MCF 10A (cell line): ENCODE results near the gene IQCM. TPM values are rescaled to one million over a fixed set of nuclear protein-coding genes. Genes with fewer than 3 reads are reported as not detected.

Experiments
- BruUV-seq: library from RNA; stranded (reverse); fragments of 400-500 nt; replicated peaks from 2 replicates; lab custom pipeline; 2021; lab: Mats Ljungman, UMichigan
- CTCF ChIA-PET: fragments of 300-600 bp; sonication (Branson Sonifier 250); formaldehyde crosslinking; extraction: SDS; loops from one replicate; lab custom pipeline; 2021; ENCODE audit warnings: antibody characterized with exemption, inconsistent platforms; lab: Yijun Ruan, JAX
- POLR2A ChIA-PET: fragments of 300-600, 350-650 bp; sonication (Branson Sonifier 250); formaldehyde crosslinking; extraction: SDS; loops from one replicate; lab custom pipeline; 2020; ENCODE audit warnings: antibody characterized with exemption, inconsistent platforms; lab: Yijun Ruan, JAX
- DNase-seq: peaks from one replicate; pipeline ENCODE4 v3.0.0-alpha.2; 2018; ENCODE audit not compliant: unreplicated experiment
- H3K27ac Mint-ChIP-seq: one replicate; pipeline ENCODE4 v1.8.0; 2022; ENCODE audit warnings: mild to moderate bottlenecking, low read depth, mixed read lengths; ENCODE audit not compliant: unreplicated experiment
- H3K27me3 Mint-ChIP-seq: one replicate; pipeline ENCODE4 v1.8.0; 2022; ENCODE audit warnings: mixed read lengths; ENCODE audit not compliant: insufficient read depth, unreplicated experiment
- H3K36me3 Mint-ChIP-seq: one replicate; pipeline ENCODE4 v1.8.0; 2022; ENCODE audit warnings: mild to moderate bottlenecking, moderate library complexity, mixed read lengths; ENCODE audit not compliant: insufficient read depth, unreplicated experiment
- H3K4me1 Mint-ChIP-seq: one replicate; pipeline ENCODE4 v1.8.0; 2022; ENCODE audit warnings: mixed read lengths; ENCODE audit not compliant: insufficient read depth, unreplicated experiment
- H3K4me3 Mint-ChIP-seq: one replicate; pipeline ENCODE4 v1.8.0; 2022; ENCODE audit warnings: mild to moderate bottlenecking, moderate library complexity, mixed read lengths; ENCODE audit not compliant: unreplicated experiment
- H3K9me3 Mint-ChIP-seq: one replicate; pipeline ENCODE4 v1.8.0; 2022; ENCODE audit warnings: mixed read lengths; ENCODE audit not compliant: unreplicated experiment
- CTCF ChIP-seq: fragments of 200-600 bp; IDR thresholded peaks from one replicate; pipeline ENCODE4 v1.8.0; 2022; ENCODE audit warnings: antibody characterized with exemption, mild to moderate bottlenecking; ENCODE audit not compliant: unreplicated experiment
- intact Hi-C: fragments of 100-400 bp; cut with micrococcal nuclease; formaldehyde crosslinking; loops from 2 replicates; pipeline ENCODE4 v1.14.1; 2022
- total RNA-seq: library from RNA; stranded (reverse); gene quantifications from 2 replicates; pipeline ENCODE4 v1.2.3, GENCODE V29; 2022

The IQCM gene
- total RNA-seq, 1 experiment from 2014 or later: not detected

DNA sequence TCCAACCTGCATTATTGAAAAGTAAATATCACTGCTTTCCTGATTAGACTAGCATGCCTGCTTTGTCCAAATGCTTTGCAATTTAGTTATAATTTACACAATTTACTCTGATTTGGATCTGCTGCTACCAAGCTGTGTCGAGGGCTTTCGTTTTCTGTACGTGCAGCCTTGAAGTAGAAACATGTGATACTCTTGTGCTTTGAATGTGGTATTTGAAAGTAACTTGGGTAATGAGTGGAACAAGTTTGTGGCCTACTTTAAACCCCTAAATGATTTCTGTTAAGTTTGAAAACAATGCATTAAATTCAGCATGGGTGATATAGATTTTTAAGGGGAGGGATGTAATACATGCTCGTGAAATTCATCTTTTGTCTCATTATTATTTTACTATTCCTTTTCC, 240.7 kb downstream of the IQCM start:
- H3K9me3 Mint-ChIP-seq: no peaks in the 10 kb centered on the region
- H3K4me3 Mint-ChIP-seq: no peak overlapping the region
- CTCF ChIA-PET: no interaction called here
- no peaks in the 10 kb centered on the region for H3K27me3 Mint-ChIP-seq
- DNase-seq: no peak
- no peak overlapping the region for H3K27ac Mint-ChIP-seq
- BruUV-seq: no TSS peak
- H3K4me1 Mint-ChIP-seq: no peaks in the 10 kb centered on the region
- POLR2A ChIA-PET: no interaction called here
- no peak for TF ChIP-seq CTCF
- intact Hi-C loops: no loop called here
- peaks cover 6% of the 10 kb centered on the region for H3K36me3 Mint-ChIP-seq

GRCh38 chr4:149572716-149573115, 242.9 kb downstream of the IQCM start:
- Mint-ChIP-seq H3K9me3 (no peaks in the 10 kb centered on the region), H3K27me3 (no peaks in the 10 kb centered on the region), H3K36me3 (peaks cover 6% of the 10 kb centered on the region), H3K4me1 (no peaks in the 10 kb centered on the region), H3K27ac (no peak overlapping the region), H3K4me3 (no peak overlapping the region)
- BruUV-seq: no TSS peak
- POLR2A ChIA-PET: no interaction called here
- no peak for TF ChIP-seq CTCF
- CTCF ChIA-PET: no interaction called here
- no peak for DNase-seq
- intact Hi-C loops: no loop called here

DNA sequence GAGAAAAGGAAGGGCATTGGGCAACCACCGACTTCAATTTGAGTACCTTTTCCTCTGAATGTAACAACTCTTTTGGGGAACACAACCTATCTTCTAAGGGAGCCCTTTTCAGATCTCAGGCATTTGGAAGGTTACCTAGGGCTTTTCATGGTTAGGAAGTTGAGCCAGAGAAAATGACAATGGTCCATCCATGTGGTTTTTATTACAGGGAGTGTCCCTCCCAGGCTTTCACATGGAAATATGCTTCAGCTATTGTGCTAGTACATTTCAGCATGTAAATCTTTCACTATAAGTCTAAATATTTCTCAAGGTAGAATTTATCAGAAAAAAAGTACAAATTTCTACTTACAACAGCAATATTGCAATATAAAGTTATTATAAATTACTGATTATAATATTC, 259.8 kb downstream of the IQCM start:
- BruUV-seq: no TSS peak
- intact Hi-C loops: loop anchor here (10.0 kb wide), 1 partner anchor 339 kb away; no protein-coding TSS in a partner anchor
- H3K9me3 Mint-ChIP-seq: no peaks in the 10 kb centered on the region

GRCh38 chr4:149555146-149555545, 260.5 kb downstream of the IQCM start:
- no peak overlapping the region for H3K27ac Mint-ChIP-seq
- no peak for TF ChIP-seq CTCF
- ChIA-PET CTCF (no interaction called here), POLR2A (no interaction called here)
- H3K27me3 Mint-ChIP-seq: no peaks in the 10 kb centered on the region
- H3K4me3 Mint-ChIP-seq: no peak overlapping the region
- intact Hi-C loops: loop anchor here (10.0 kb wide), 1 partner anchor 340 kb away; no protein-coding TSS in a partner anchor
- no peaks in the 10 kb centered on the region for H3K9me3 Mint-ChIP-seq
- BruUV-seq: no TSS peak
- no peaks in the 10 kb centered on the region for H3K36me3 Mint-ChIP-seq
- DNase-seq: peak; percentile 14
- H3K4me1 Mint-ChIP-seq: no peaks in the 10 kb centered on the region

More for the DNA sequence above, 259.8 kb downstream of the IQCM start:
- ChIA-PET POLR2A (no interaction called here), CTCF (no interaction called here)
- no peaks in the 10 kb centered on the region for H3K4me1 Mint-ChIP-seq
- no peaks in the 10 kb centered on the region for H3K27me3 Mint-ChIP-seq
- H3K27ac Mint-ChIP-seq: no peak overlapping the region
- H3K36me3 Mint-ChIP-seq: no peaks in the 10 kb centered on the region
- TF ChIP-seq CTCF: no peak
- H3K4me3 Mint-ChIP-seq: no peak overlapping the region
- no peak for DNase-seq
